ENCODE results near the gene DYNLT2.

Gene DYNLT2

DNA sequence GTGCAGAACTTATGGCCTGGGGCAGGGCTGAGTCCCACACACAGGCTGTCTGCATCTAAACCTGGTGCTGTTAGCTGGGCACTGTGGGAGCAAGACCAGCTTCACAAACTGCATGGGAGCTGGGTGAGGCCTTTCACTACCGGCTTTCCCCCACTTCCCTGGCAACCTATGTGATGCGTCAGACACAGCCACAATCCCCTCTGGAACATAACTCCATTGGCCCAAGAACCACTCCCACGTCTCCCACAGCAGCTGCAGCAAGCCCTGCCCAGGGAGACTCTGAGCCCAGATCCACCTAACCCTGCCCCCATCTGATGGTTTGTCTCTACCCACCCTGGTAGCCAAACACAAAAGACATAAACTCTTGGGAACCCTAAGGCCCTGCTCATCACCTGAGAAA is 58.9 kb downstream of the DYNLT2 start:
- no peak for DNase-seq

DNA sequence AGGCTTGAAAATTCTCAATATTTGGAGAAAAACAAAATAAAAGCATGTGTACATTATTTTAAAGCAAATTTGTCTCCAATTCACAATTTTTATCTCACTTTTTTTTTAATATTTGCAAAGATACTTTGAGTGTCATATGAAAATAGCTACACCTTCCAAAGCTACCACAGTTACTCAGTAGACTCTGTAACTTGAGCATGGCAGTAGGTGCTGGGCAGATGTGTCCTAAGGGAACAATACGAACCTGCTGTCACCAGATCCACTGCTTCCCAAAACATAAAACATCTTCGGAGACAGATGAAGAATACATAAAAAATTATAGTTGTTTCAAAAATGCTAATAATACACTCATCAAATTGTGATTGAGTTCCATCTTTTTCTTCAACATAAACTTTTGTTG is 60.1 kb downstream of the DYNLT2 start:
- no peak for DNase-seq

Measured in activated CD8-positive, alpha-beta memory T cell treated with anti-CD3 and anti-CD28 coated beads, Interleukin-2, amount 50 U/mL, for 4 hours (primary cell).